ENCODE results near the gene NFE2L2. TPM values are rescaled to one million over a fixed set of nuclear protein-coding genes. Genes with fewer than 3 reads are reported as not detected.
"Not testable (repeated sequence)": the region's sequence is repeated elsewhere in the genome, so short reads cannot be mapped to it uniquely, and the experiment has no call there.

Gene NFE2L2
- total RNA-seq, 1 donor from 2014 or later, result 13.4 TPM

- no peak for DNase-seq
These were observed 30.3 kb downstream of the NFE2L2 start for GRCh38 chr2:177234267-177234666.

GRCh38 chr2:177232098-177232704 is 32.3 kb downstream of the NFE2L2 start:
- no peak for DNase-seq

GRCh38 chr2:177231270-177231669 is 33.3 kb downstream of the NFE2L2 start:
- no peak for DNase-seq

- no peak for DNase-seq
These were observed 34.9 kb downstream of the NFE2L2 start for GRCh38 chr2:177229442-177230242.

- DNase-seq, result no peak
These were observed 38.6 kb downstream of the NFE2L2 start for GRCh38 chr2:177225965-177226360.

GRCh38 chr2:177223436-177223835 is 41.1 kb downstream of the NFE2L2 start:
- not testable (repeated sequence) for DNase-seq

- no peak for DNase-seq
These were observed 42.6 kb downstream of the NFE2L2 start for GRCh38 chr2:177221970-177222369.

GRCh38 chr2:177221534-177221933 is 43.0 kb downstream of the NFE2L2 start:
- no peak for DNase-seq

GRCh38 chr2:177219787-177220186 is 44.7 kb downstream of the NFE2L2 start:
- DNase-seq, result not testable (repeated sequence)

GRCh38 chr2:177217247-177217843 is 47.2 kb downstream of the NFE2L2 start:
- no peak for DNase-seq

GRCh38 chr2:177212891-177213856 is 51.4 kb downstream of the NFE2L2 start:
- DNase-seq, result peak; percentile 81

- peak; percentile 98 for DNase-seq
These were observed 52.2 kb downstream of the NFE2L2 start, which contains the start of gene HNRNPA3 for GRCh38 chr2:177212106-177212890. TSS of gene HNRNPA3 (plus strand) at chr2:177212794. CDS start at chr2:177212800, 6 bp downstream.

GRCh38 chr2:177211576-177212105 is 52.9 kb downstream of the NFE2L2 start:
- no peak for DNase-seq

GRCh38 chr2:177211169-177211568 is 53.4 kb downstream of the NFE2L2 start:
- DNase-seq, result no peak

- DNase-seq, result no peak
These were observed 57.4 kb downstream of the NFE2L2 start for GRCh38 chr2:177207101-177207500.

GRCh38 chr2:177204417-177204816 is 60.1 kb downstream of the NFE2L2 start:
- no peak for DNase-seq

- DNase-seq, result no peak
These were observed 62.6 kb downstream of the NFE2L2 start for GRCh38 chr2:177201919-177202346.

GRCh38 chr2:177200419-177200818 is 64.1 kb downstream of the NFE2L2 start:
- not testable (repeated sequence) for DNase-seq

GRCh38 chr2:177195194-177195593 is 69.3 kb downstream of the NFE2L2 start:
- DNase-seq, result no peak

GRCh38 chr2:177193240-177193639 is 71.3 kb downstream of the NFE2L2 start:
- DNase-seq, result no peak

GRCh38 chr2:177192788-177193187 is 71.7 kb downstream of the NFE2L2 start:
- no peak for DNase-seq

Data from occipital lobe (tissue), 2 donors.